Ascending aorta (tissue), 2 donors: Measurements from ENCODE around the gene TNFRSF4. TPM values are rescaled to one million over a fixed set of nuclear protein-coding genes. Genes with fewer than 3 reads are reported as not detected.

Source experiments
- DNase-seq, 2 donors: peaks; one replicate each; pipeline ENCODE4 v3.0.0-alpha.2; 2019; ENCODE audit warnings: low spot score in 2 of 2
- H3K27ac ChIP-seq, 2 donors: fragments of 200-600 bp; sonication (generic); one replicate each; pipeline ENCODE4 v1.5.1; 2016 to 2017; ENCODE audit warnings: mild to moderate bottlenecking in 1 of 2
- H3K27me3 ChIP-seq: fragments of 200-600 bp; sonication (generic); one replicate; pipeline ENCODE4 v1.5.1; 2017
- H3K36me3 ChIP-seq, 2 donors: fragments of 200-600 bp; sonication (generic); one replicate each; pipeline ENCODE4 v1.5.1; 2016
- H3K4me1 ChIP-seq, 2 donors: fragments of 200-600 bp; sonication (generic); one replicate each; pipeline ENCODE4 v1.5.1; 2016 to 2017; ENCODE audit warnings: mild to moderate bottlenecking in 1 of 2
- H3K4me3 ChIP-seq, 2 donors: fragments of 200-600 bp; sonication (generic); one replicate each; pipeline ENCODE4 v1.5.1; 2016 to 2017; ENCODE audit warnings: mild to moderate bottlenecking in 1 of 2
- H3K9me3 ChIP-seq, 2 donors: fragments of 200-600 bp; sonication (generic); one replicate each; pipeline ENCODE4 v1.5.1; 2016
- intact Hi-C: fragments of 100-400 bp; cut with DNase I; formaldehyde crosslinking; loops from one replicate; pipeline ENCODE4 v1.15.1; 2023
- total RNA-seq: library from RNA; depleted of rRNA; stranded (reverse); fragments of >200 nt; gene quantifications from one replicate; pipeline ENCODE4 v1.1.0, GENCODE V29; 2016
- TF ChIP-seq, protein P1 (sequence below), 3 experiments: fragments of 200-600 bp in 2 of 3; fragments of 450-650 bp in 1 of 3; sonication (generic) in 2 of 3; IDR thresholded peaks; one replicate each; pipeline ENCODE4 v1.5.1; 2016 to 2019; ENCODE audit warnings: antibody characterized with exemption in 3 of 3, mild to moderate bottlenecking in 1 of 3, moderate library complexity in 1 of 3

TNFRSF4 gene
- total RNA-seq, 1 donor from 2014 or later, result 4.8 TPM

DNA sequence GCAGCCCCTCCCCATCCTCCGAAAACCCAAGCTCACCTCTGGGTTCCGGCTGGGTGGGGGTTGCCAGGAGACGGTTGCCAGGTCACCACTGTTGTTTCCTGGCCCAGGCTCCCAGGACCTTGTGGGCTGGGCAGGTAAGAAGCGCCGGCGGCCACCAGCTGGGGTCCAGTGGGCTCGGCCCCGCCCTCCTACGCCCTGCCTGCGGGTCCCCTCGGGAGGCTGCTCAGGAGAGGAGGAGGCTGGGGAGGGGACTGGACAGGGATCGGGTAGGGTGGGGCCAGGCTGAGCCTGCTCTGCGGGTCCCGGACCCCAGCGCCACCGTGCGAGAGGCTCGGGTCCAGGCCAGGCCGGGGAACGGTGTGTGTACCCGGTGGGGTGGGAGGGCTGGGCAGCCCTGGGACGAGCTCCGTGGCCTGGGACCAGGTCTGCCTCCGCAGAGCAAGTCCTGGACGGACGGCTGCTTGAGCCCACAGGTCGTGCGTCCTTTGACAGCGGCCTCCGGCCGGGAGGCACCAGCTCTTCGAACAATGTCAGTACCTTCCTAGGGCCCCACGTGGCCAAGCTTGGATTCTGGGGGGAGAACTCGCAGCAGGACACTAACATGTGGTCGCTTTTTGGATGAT, 40.0 kb downstream of the TNFRSF4 start, which contains the start of gene TTLL10:
TTLL10 (plus strand) TSS at position 88 of the 623 bp plus-strand sequence. CDS start 5,336 bp downstream, outside the sequence.
- Histone ChIP-seq H3K9me3 (no peaks in the 10 kb centered on the region), H3K36me3 (no peaks in the 10 kb centered on the region), H3K4me1 (no peaks in the 10 kb centered on the region), H3K4me3 (no peak within 1 kb of the TSS), H3K27ac (no peak within 1 kb of the TSS), H3K27me3 (peaks cover 5% of the 10 kb centered on the region)
- TF ChIP-seq, protein P1, sequence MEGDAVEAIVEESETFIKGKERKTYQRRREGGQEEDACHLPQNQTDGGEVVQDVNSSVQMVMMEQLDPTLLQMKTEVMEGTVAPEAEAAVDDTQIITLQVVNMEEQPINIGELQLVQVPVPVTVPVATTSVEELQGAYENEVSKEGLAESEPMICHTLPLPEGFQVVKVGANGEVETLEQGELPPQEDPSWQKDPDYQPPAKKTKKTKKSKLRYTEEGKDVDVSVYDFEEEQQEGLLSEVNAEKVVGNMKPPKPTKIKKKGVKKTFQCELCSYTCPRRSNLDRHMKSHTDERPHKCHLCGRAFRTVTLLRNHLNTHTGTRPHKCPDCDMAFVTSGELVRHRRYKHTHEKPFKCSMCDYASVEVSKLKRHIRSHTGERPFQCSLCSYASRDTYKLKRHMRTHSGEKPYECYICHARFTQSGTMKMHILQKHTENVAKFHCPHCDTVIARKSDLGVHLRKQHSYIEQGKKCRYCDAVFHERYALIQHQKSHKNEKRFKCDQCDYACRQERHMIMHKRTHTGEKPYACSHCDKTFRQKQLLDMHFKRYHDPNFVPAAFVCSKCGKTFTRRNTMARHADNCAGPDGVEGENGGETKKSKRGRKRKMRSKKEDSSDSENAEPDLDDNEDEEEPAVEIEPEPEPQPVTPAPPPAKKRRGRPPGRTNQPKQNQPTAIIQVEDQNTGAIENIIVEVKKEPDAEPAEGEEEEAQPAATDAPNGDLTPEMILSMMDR (IDR thresholded peaks at IDR 0.05), result no peak
- DNase-seq, result no peak
- intact Hi-C loops, result no loop called here

GRCh38 chr1:1173061-1173792, 40.7 kb downstream of the TNFRSF4 start:
- H3K9me3 ChIP-seq, result no peaks in the 10 kb centered on the region
- H3K27ac ChIP-seq, result no peak overlapping the region
- H3K4me1 ChIP-seq, result no peaks in the 10 kb centered on the region
- H3K4me3 ChIP-seq, result no peak overlapping the region
- TF ChIP-seq, protein P1 (IDR thresholded peaks at IDR 0.05), result no peak
- intact Hi-C loops, result no loop called here
- no peaks in the 10 kb centered on the region for H3K36me3 ChIP-seq
- peaks cover 5% of the 10 kb centered on the region for H3K27me3 ChIP-seq
- DNase-seq, result no peak

- Histone ChIP-seq H3K4me3 (no peak overlapping the region), H3K9me3 (no peaks in the 10 kb centered on the region), H3K4me1 (no peaks in the 10 kb centered on the region), H3K27ac (no peak overlapping the region), H3K36me3 (no peaks in the 10 kb centered on the region), H3K27me3 (peaks cover 5% of the 10 kb centered on the region)
- TF ChIP-seq, protein P1 (IDR thresholded peaks at IDR 0.05), result no peak
- peak in 1 of 2 donors; percentile 55 for DNase-seq
- intact Hi-C loops, result no loop called here
Measured at GRCh38 chr1:1171546-1172340, 42.2 kb downstream of the TNFRSF4 start.

DNA sequence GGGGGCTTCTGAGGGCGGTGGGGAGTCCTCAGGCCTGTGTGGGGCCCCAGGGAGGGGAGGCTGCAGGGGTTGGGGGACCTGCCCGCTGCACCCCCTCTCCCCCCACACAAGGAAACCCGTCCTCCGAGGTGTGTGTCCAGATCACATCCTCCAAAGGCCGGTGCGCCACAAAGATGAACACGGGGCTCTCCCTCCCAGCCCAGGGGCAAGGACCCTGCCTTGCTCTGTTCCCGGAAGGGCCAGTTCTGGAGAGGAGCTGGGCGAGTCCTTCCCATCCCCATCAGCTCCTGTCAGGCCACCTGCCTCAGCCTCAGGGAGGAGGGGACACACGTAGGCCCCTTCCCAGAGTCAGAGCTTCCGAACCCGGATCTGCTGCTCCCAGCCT, 42.8 kb downstream of the TNFRSF4 start:
- no peaks in the 10 kb centered on the region for H3K4me1 ChIP-seq
- H3K36me3 ChIP-seq, result no peaks in the 10 kb centered on the region
- no peak for DNase-seq
- intact Hi-C loops, result no loop called here
- TF ChIP-seq, protein P1 (IDR thresholded peaks at IDR 0.05), result no peak
- H3K4me3 ChIP-seq, result no peak overlapping the region
- no peaks in the 10 kb centered on the region for H3K9me3 ChIP-seq
- peaks cover 5% of the 10 kb centered on the region for H3K27me3 ChIP-seq
- no peak overlapping the region for H3K27ac ChIP-seq

DNA sequence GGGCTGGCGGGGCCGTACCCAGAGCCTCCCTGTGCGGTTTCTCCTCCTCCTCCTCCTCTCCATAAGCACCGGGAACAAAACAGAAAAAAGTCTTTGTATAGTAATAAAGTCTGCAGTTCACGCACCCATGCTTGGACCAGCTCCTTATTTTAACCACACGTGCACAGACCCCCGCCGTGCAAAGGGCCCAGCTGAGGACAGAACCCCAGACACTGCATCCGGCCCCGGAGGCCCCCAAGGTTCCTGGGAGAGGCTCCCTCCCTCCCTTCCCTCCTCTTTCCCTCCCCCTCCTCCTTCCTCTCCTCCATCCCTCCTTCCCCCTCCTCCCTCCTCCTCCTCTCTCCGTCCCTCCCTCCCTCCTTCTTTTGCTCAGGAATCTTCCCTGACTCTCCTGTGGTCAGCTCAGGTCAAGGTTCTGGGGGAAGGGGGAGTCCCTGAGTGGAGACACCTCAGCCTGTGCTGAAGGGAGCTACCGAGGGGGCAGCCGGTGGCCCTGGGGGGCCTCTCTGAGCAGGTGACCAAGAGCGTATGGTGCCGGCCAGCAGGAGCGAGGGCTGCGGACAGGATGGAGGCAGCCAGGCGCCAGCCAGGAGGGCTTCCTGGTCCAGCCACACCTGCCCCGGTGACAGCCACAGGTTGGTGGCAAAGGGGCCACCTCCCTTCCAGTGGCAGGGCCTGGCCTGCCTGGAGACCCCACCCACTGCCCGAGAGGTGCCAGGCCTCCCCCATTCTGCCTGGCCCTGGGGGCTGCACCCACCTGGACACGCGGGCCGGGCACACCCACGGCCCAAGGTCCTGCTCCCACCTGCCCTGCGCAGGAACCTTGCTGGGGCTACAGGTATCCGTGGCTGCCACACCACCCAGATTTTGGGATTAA, 43.5 kb downstream of the TNFRSF4 start:
- peaks cover 5% of the 10 kb centered on the region for H3K27me3 ChIP-seq
- TF ChIP-seq, protein P1 (IDR thresholded peaks at IDR 0.05), result no peak
- H3K4me1 ChIP-seq, result no peaks in the 10 kb centered on the region
- H3K27ac ChIP-seq, result no peak overlapping the region
- no peaks in the 10 kb centered on the region for H3K36me3 ChIP-seq
- no peak for DNase-seq
- intact Hi-C loops, result no loop called here
- H3K9me3 ChIP-seq, result no peaks in the 10 kb centered on the region
- no peak overlapping the region for H3K4me3 ChIP-seq
